Measurements from ENCODE around the gene GPR107. TPM values are rescaled to one million over a fixed set of nuclear protein-coding genes. Genes with fewer than 3 reads are reported as not detected.

Gene GPR107
- total RNA-seq, 4 donors from 2014 or later: 18.9 to 27.0 (median 23.2) TPM

DNA sequence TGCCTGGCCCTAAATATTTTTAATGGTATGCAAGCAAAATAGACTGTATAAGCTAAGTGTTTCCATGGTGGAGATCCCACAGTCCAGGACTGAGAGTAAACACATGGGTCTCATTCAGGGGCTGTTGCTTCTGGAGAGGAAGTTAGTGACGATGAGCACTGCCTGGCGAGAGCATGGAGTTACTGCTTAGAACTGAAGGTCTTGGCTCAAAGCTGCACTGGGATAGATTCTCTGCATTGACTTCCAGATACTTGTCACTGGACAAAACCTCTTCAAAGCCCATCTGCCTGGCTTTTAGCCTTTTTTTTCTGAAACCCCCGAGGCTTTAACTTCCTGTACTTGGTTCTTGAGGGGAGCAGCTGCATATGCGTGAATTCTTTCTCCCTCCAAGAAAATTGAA lies 39.2 kb downstream of the GPR107 start:
- intact Hi-C loops (cut with DNase I): no loop called here

GRCh38 chr9:130095872-130096271 lies 42.2 kb downstream of the GPR107 start:
- no peak for DNase-seq
- intact Hi-C loops (cut with DNase I): no loop called here
- WGBS, 2 donors: 59 to 75% methylated on average over 2 to 5 of the region's 7 CpGs
- Histone ChIP-seq H3K27me3 (no peaks in the 10 kb centered on the region), H3K4me1 (no peaks in the 10 kb centered on the region), H3K4me3 (no peak overlapping the region), H3K36me3 (peaks cover 12 to 96% (median 26%) of the 10 kb centered on the region in 3 donors), H3K9me3 (no peaks in the 10 kb centered on the region), H3K27ac (no peak overlapping the region)
- TF ChIP-seq POLR2A (IDR thresholded peaks at IDR 0.05) (no peak), CTCF (IDR thresholded peaks at IDR 0.05) (no peak)

More for the DNA sequence above, 39.2 kb downstream of the GPR107 start:
- no peak for TF ChIP-seq POLR2A (IDR thresholded peaks at IDR 0.05)
- no peak for TF ChIP-seq CTCF (IDR thresholded peaks at IDR 0.05)
- Histone ChIP-seq H3K9me3 (no peaks in the 10 kb centered on the region), H3K27me3 (no peaks in the 10 kb centered on the region), H3K36me3 (peaks cover 5 to 99% (median 29%) of the 10 kb centered on the region in 3 donors), H3K4me1 (no peaks in the 10 kb centered on the region), H3K4me3 (no peak overlapping the region), H3K27ac (no peak overlapping the region)
- WGBS, 2 donors: 76% methylated on average over 4 of the region's 4 CpGs
- no peak for DNase-seq

DNA sequence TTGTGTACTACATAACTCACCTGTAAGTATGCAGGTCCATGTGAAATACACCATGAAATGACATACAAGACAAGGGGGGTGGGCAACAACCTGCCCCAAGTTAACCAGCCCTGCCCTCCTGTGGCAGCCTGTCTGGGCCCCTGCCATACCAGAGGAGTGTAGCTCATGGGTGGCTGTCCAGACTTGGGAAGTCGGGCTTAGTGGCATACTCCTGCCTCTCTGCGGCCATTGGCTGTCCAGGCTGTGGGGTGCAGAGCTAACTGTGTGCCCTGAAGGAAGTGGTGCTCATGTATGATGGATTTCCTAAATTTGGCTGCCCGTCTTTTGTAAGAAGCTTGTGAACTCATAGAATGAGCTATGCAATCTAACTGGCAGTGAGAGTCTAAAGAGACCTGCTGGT lies 47.0 kb downstream of the GPR107 start:
- Histone ChIP-seq H3K4me1 (peaks cover 0 to 5% (median 0%) of the 10 kb centered on the region in 3 donors), H3K9me3 (no peaks in the 10 kb centered on the region)
- intact Hi-C loops (cut with DNase I): loop anchor here (10.0 kb wide), 1 partner anchor 244 kb away; no protein-coding TSS in a partner anchor

DNA sequence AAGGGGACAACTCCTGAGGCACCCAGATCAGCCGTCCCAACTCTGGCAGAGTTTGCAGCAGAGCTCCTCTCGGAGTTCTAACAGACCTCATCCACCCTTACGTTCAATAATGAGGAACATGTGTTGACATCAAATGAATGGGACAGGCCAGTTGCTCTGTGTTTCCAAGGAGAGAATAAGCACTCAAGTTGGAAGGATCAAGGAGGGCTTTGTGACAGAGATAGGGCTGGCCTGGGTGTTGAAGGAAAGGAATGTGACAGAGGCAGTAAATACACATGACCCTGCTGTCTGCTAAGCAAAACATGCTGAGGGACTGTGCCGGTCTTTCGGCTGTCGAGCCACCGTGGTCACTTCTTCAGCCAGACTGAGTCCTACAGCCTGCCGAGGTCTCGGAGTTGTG lies 48.2 kb downstream of the GPR107 start:
- Histone ChIP-seq H3K9me3 (no peaks in the 10 kb centered on the region), H3K27ac (peak overlapping the region in 2 of 4 donors; percentile 11 to 57), H3K36me3 (peaks cover 28 to 97% (median 35%) of the 10 kb centered on the region in 3 donors), H3K27me3 (no peaks in the 10 kb centered on the region), H3K4me1 (peaks cover 0 to 8% (median 0%) of the 10 kb centered on the region in 3 donors), H3K4me3 (no peak overlapping the region)
- no peak for DNase-seq
- intact Hi-C loops (cut with DNase I): loop anchor here (10.0 kb wide), 1 partner anchor 243 kb away; no protein-coding TSS in a partner anchor
- TF ChIP-seq CTCF (IDR thresholded peaks at IDR 0.05) (no peak), POLR2A (IDR thresholded peaks at IDR 0.05) (no peak)
- 83 to 94% methylated on average over 6 of the region's 9 CpGs for WGBS, 2 donors

More for the DNA sequence above, 47.0 kb downstream of the GPR107 start:
- H3K27me3 ChIP-seq: no peaks in the 10 kb centered on the region
- no peak for TF ChIP-seq CTCF (IDR thresholded peaks at IDR 0.05)
- TF ChIP-seq POLR2A (IDR thresholded peaks at IDR 0.05): no peak
- H3K36me3 ChIP-seq: peaks cover 28 to 96% (median 35%) of the 10 kb centered on the region in 3 donors
- no peak for DNase-seq
- 87 to 100% methylated on average over 1 to 3 of the region's 3 CpGs for WGBS, 2 donors
- H3K4me3 ChIP-seq: no peak overlapping the region
- H3K27ac ChIP-seq: no peak overlapping the region

- H3K27me3 ChIP-seq: no peaks in the 10 kb centered on the region
- DNase-seq: no peak
- 38 to 73% methylated on average over 2 of the region's 4 CpGs for WGBS, 2 donors
- TF ChIP-seq CTCF (IDR thresholded peaks at IDR 0.05) (no peak), POLR2A (IDR thresholded peaks at IDR 0.05) (no peak)
- H3K4me1 ChIP-seq: peaks cover 0 to 20% (median 0%) of the 10 kb centered on the region in 3 donors
- peaks cover 22 to 96% (median 25%) of the 10 kb centered on the region in 3 donors for H3K36me3 ChIP-seq
- H3K9me3 ChIP-seq: no peaks in the 10 kb centered on the region
- intact Hi-C loops (cut with DNase I): loop anchor here (10.0 kb wide), 1 partner anchor 240 kb away; no protein-coding TSS in a partner anchor
- peak overlapping the region in 3 of 4 donors; percentile 13 to 57 (median 18) for H3K27ac ChIP-seq
- no peak overlapping the region for H3K4me3 ChIP-seq
Measured at GRCh38 chr9:130104491-130105193, 50.9 kb downstream of the GPR107 start.

All from esophagus squamous epithelium (tissue), 5 donors.